Small intestine (tissue), 7 donors: ENCODE results near the gene TM6SF1. TPM values are rescaled to one million over a fixed set of nuclear protein-coding genes. Genes with fewer than 3 reads are reported as not detected.

Experiments
- DNase-seq, 2 donors: peaks; one replicate each; pipeline versions ENCODE4 v3.0.0 to v3.0.0-alpha.2; 2013
- FAIRE-seq: peaks from 2 replicates; lab custom pipeline; 2012; peaks lifted over from hg19 to GRCh38; lab: Jason Lieb, UNC
- H3K27ac ChIP-seq, 3 donors: one replicate each; pipeline ENCODE4 v1.5.1; 2013; ENCODE audit warnings: low read length in 2 of 3, mild to moderate bottlenecking in 2 of 3, control low read depth in 1 of 3, inconsistent platforms in 1 of 3, low read depth in 1 of 3, moderate library complexity in 1 of 3
- H3K27me3 ChIP-seq, 3 donors: one replicate each; pipeline ENCODE4 v1.6.1; 2013; ENCODE audit warnings: low read length in 3 of 3, inconsistent platforms in 1 of 3; ENCODE audit not compliant: control insufficient read depth in 3 of 3, insufficient read depth in 3 of 3
- H3K36me3 ChIP-seq, 3 donors: one replicate each; pipeline ENCODE4 v1.6.1; 2013; ENCODE audit warnings: low read length in 3 of 3, inconsistent platforms in 1 of 3, low read depth in 1 of 3, mild to moderate bottlenecking in 1 of 3, moderate library complexity in 1 of 3; ENCODE audit not compliant: control insufficient read depth in 3 of 3, insufficient read depth in 2 of 3
- H3K4me1 ChIP-seq, 3 donors: one replicate each; pipeline ENCODE4 v1.6.1; 2013; ENCODE audit warnings: low read length in 2 of 3, inconsistent platforms in 1 of 3, low read depth in 1 of 3, mild to moderate bottlenecking in 1 of 3, moderate library complexity in 1 of 3; ENCODE audit not compliant: control insufficient read depth in 3 of 3, insufficient read depth in 2 of 3
- H3K4me3 ChIP-seq, 3 donors: one replicate each; pipeline ENCODE4 v1.5.1; 2013; ENCODE audit warnings: low read length in 3 of 3, control low read depth in 1 of 3, inconsistent platforms in 1 of 3, low read depth in 1 of 3, mild to moderate bottlenecking in 1 of 3, moderate library complexity in 1 of 3
- H3K9me3 ChIP-seq, 2 donors: one replicate each; pipeline ENCODE4 v1.6.1; 2013; ENCODE audit warnings: low read depth in 1 of 2, low read length in 1 of 2; ENCODE audit not compliant: control insufficient read depth in 2 of 2, insufficient read depth in 1 of 2
- WGBS, 3 donors: extraction: QIAGEN DNeasy Blood & Tissue Kit; methylation state at CpG; one replicate each; pipeline ENCODE4 v1.1.7; 2013; 5-methylcytosine and 5-hydroxymethylcytosine counted together
- polyA plus RNA-seq, 4 donors: library from polyadenylated mRNA; stranded (reverse) in 3 of 4; unstranded in 1 of 4; fragments of 200-250 nt in 3 of 4; fragments of 120-200 nt in 1 of 4; gene quantifications; one replicate each; pipeline versions ENCODE4 v1.2.1 to v1.2.3, GENCODE V29; 2013
- donor health status: healthy with polysubstance abuse.
- donor health status: control.
- donor health status: control.
- donor health status: Bipolar disorder and iron deficiency.
- donor health status: healthy.

The TM6SF1 gene
- polyA plus RNA-seq, 4 donors = 0.45 to 4.7 (median 1.3) TPM

DNA sequence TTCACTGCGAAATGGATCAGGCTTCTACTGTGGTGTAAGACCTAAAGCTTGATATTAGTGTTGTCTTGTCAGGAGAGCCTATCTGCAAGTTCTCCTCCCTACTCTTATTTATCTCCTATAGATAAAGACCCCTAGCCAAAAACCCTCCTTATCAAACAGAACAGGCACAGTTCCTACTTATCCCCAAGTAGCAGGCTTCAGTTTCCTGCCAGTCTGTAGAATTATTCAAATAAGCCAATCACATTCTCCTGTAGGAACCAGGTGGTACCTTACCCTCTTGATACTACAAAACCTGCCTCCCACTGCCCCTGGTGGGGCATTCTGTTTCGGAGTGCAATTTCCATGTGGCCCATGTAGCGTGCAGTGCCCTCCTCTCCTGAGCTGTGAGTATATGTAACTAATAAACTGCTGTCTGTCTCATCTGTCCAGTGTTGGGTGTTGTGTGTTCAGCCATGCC is 71.5 kb downstream of the TM6SF1 start:
- DNase-seq = no peak
- H3K9me3 ChIP-seq = no peaks in the 10 kb centered on the region
- no peaks in the 10 kb centered on the region for H3K4me1 ChIP-seq
- no peak overlapping the region for H3K27ac ChIP-seq
- whole genome bisulfite sequencing, 3 donors = 86 to 96% (median 91%) methylated on average over 3 of the region's 3 CpGs
- no peaks in the 10 kb centered on the region for H3K36me3 ChIP-seq
- no peak overlapping the region for H3K4me3 ChIP-seq
- no peak for FAIRE-seq
- no peaks in the 10 kb centered on the region for H3K27me3 ChIP-seq

DNA sequence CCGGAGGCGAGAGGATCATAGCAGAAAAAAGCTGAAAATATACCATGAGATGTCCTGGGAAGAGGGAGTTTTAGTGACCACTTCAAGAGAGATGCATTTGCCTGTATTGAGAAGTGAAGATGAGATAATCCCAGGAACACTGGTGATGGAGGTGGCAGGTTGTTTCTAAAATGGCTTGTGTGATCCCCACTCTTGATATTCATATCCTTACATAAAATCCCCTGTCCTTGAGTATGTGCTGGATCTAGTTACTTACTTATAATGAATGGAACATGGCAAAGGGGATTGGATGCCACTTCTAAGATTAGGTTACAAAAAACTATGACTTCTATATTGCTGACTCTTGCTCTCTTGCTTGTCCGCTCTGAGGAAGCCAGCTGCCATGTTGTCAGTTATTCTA is 78.1 kb downstream of the TM6SF1 start:
- 92 to 97% (median 96%) methylated on average over 3 of the region's 3 CpGs for WGBS, 3 donors
- no peak for DNase-seq
- FAIRE-seq = no peak

More for the DNA sequence above, 78.1 kb downstream of the TM6SF1 start:
- Histone ChIP-seq H3K27ac (no peak overlapping the region), H3K9me3 (no peaks in the 10 kb centered on the region), H3K36me3 (no peaks in the 10 kb centered on the region), H3K4me1 (no peaks in the 10 kb centered on the region), H3K4me3 (no peak overlapping the region), H3K27me3 (no peaks in the 10 kb centered on the region)

Other genes starting within 250 kb of the TM6SF1 start
- 1 to 10 TPM; 2.2 to 5.1 (median 2.6) TPM for gene HOMER2, start 154.9 kb upstream of the TM6SF1 start, polyA plus RNA-seq
- 10 to 100 TPM; 18.2 to 28.8 (median 20.2) TPM for gene RAMAC, start 121.4 kb upstream of the TM6SF1 start, polyA plus RNA-seq
- gene C15orf40, start 96.0 kb upstream of the TM6SF1 start, polyA plus RNA-seq = 10 to 100 TPM; 21.8 to 53.5 (median 32.8) TPM
- 10 to 100 TPM; 30.1 to 66.5 (median 35.2) TPM for gene BTBD1, start 40.4 kb upstream of the TM6SF1 start, polyA plus RNA-seq
- 10 to 100 TPM in 2 of 4 donors, 1 to 10 TPM in 1, under 1 TPM in 1; 0.22 to 17.9 (median 8.1) TPM for gene HDGFL3, start 100.2 kb downstream of the TM6SF1 start, polyA plus RNA-seq
- under 1 TPM in 2 of 4 donors, not detected in 2; 0.10 to 0.13 TPM for gene BNC1, start 177.0 kb downstream of the TM6SF1 start, polyA plus RNA-seq